Nephron (organoid): ENCODE measurements around the gene ARMC9.
A peak's percentile ranks its signal among the peaks of the same experiment; 100 is the strongest.

Experiments
- H3K27ac Mint-ChIP-seq, 3 experiments: 2 replicates each; pipeline ENCODE4 v1.8.0; 2020; ENCODE audit warnings: mixed read lengths in 3 of 3, mild to moderate bottlenecking in 2 of 3, moderate library complexity in 1 of 3
- H3K27me3 Mint-ChIP-seq: 2 replicates; pipeline ENCODE4 v1.8.0; 2021; ENCODE audit warnings: low read depth, mild to moderate bottlenecking, moderate library complexity, mixed read lengths
- H3K36me3 Mint-ChIP-seq: 2 replicates; pipeline ENCODE4 v1.8.0; 2020; ENCODE audit warnings: low read depth, mixed read lengths
- H3K4me1 Mint-ChIP-seq: 2 replicates; pipeline ENCODE4 v1.8.0; 2020; ENCODE audit warnings: mixed read lengths
- H3K4me3 Mint-ChIP-seq, 3 experiments: 2 replicates each; pipeline ENCODE4 v1.8.0; 2020; ENCODE audit warnings: mild to moderate bottlenecking in 3 of 3, mixed read lengths in 3 of 3, moderate library complexity in 2 of 3
- H3K9me3 Mint-ChIP-seq: 2 replicates; pipeline ENCODE4 v1.8.0; 2020; ENCODE audit warnings: mixed read lengths
- TF ChIP-seq, protein P1 (sequence below), 3 experiments: fragments of 200-600 bp; sonication (generic); IDR thresholded peaks; one replicate each; pipeline ENCODE4 v1.5.0; 2021; ENCODE audit warnings: antibody characterized with exemption in 3 of 3; ENCODE audit not compliant: unreplicated experiment in 3 of 3

Gene ARMC9

DNA sequence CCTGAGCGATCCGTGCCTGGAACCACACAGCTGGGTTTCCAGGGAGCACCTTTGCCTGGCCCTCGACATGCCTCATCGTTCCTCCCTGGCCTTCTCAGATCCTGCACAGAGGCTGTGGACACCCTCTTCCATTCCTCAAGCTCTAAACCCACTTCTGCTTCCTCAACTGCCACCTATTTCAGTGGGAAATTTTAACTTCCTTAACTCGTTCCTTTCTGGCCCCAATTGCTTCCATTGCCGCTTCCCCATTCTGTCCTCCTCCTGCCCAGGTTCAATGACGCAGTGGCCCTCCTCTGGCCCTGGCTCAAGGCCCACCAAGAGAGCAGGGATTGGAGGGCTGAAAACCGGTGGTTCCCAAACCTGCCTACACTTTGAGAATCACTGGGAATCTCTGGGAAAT, 192.2 kb downstream of the ARMC9 start:
- TF ChIP-seq, protein P1, sequence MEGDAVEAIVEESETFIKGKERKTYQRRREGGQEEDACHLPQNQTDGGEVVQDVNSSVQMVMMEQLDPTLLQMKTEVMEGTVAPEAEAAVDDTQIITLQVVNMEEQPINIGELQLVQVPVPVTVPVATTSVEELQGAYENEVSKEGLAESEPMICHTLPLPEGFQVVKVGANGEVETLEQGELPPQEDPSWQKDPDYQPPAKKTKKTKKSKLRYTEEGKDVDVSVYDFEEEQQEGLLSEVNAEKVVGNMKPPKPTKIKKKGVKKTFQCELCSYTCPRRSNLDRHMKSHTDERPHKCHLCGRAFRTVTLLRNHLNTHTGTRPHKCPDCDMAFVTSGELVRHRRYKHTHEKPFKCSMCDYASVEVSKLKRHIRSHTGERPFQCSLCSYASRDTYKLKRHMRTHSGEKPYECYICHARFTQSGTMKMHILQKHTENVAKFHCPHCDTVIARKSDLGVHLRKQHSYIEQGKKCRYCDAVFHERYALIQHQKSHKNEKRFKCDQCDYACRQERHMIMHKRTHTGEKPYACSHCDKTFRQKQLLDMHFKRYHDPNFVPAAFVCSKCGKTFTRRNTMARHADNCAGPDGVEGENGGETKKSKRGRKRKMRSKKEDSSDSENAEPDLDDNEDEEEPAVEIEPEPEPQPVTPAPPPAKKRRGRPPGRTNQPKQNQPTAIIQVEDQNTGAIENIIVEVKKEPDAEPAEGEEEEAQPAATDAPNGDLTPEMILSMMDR (IDR thresholded peaks at IDR 0.05; ENCODE audit: unreplicated experiment in 3 of 3): no peak
- peaks cover 38% of the 10 kb centered on the region for H3K27me3 Mint-ChIP-seq
- H3K4me3 Mint-ChIP-seq: no peak overlapping the region
- H3K36me3 Mint-ChIP-seq: peaks cover 7% of the 10 kb centered on the region
- H3K27ac Mint-ChIP-seq: peak overlapping the region in 1 of 3 experiments; percentile 63
- peaks cover 4% of the 10 kb centered on the region for H3K9me3 Mint-ChIP-seq
- H3K4me1 Mint-ChIP-seq: peaks cover 18% of the 10 kb centered on the region

DNA sequence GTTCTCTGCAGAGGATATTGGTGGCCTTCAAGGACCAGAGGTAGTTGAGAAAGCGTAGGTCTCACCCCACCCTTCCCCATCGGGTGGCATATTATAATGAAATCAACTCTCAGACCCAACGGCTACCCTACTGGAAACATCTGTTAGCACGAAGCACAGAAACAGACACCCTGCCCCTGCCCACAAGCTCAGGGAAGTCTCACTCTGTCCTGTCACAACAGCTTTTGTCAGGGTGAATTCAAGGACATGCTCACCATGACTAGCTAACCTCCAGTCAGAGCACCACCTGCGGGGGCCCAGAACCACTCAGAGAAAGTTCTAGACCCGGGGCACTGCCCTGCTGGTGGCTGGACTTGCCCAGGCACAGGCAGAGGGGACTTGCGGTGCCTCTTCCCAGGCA, 193.6 kb downstream of the ARMC9 start:
- Mint-ChIP-seq H3K36me3 (no peaks in the 10 kb centered on the region), H3K27me3 (peaks cover 46% of the 10 kb centered on the region), H3K27ac (no peak overlapping the region), H3K4me1 (peaks cover 18% of the 10 kb centered on the region), H3K4me3 (no peak overlapping the region), H3K9me3 (no peaks in the 10 kb centered on the region)
- TF ChIP-seq, protein P1 (IDR thresholded peaks at IDR 0.05; ENCODE audit: unreplicated experiment in 3 of 3): no peak

DNA sequence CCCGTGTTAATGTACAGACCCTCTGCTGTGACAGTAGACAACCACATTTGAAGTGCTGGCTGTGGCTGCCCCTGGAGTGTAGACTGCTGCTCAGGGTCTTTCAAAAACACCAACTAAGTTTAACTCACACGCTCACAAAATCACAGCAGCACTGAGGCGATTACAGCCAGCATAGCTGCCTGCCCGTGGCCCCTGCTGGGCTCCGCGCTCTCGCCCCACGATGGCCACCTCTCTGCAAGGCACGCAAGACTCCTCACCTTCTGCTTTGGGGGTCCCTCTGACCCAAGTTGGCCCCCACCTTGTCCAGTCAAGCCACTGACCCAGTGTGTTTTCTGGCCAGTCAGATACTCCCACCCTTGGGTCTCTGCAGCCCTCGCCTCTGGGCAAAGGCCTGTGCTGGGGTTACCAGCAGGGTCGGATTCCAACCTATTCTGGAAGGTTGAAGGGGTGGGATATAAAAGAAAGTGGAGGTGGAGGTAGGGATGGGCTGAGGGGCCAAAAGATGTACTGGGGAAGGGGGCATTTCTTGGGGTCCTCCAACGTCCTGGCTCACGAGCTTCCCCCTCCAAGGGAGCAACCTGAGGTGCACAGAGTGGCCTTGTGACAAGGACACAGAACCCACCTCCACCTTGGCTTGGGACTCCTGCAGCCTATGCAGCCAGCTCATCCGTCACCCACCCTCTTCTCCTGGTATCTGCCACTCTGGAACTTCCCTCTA, 194.2 kb downstream of the ARMC9 start:
- peaks cover 18% of the 10 kb centered on the region for H3K4me1 Mint-ChIP-seq
- H3K27me3 Mint-ChIP-seq: peaks cover 52% of the 10 kb centered on the region
- TF ChIP-seq, protein P1 (IDR thresholded peaks at IDR 0.05; ENCODE audit: unreplicated experiment in 3 of 3): no peak
- H3K9me3 Mint-ChIP-seq: no peaks in the 10 kb centered on the region
- no peak overlapping the region for H3K4me3 Mint-ChIP-seq
- H3K36me3 Mint-ChIP-seq: no peaks in the 10 kb centered on the region
- H3K27ac Mint-ChIP-seq: no peak overlapping the region

DNA sequence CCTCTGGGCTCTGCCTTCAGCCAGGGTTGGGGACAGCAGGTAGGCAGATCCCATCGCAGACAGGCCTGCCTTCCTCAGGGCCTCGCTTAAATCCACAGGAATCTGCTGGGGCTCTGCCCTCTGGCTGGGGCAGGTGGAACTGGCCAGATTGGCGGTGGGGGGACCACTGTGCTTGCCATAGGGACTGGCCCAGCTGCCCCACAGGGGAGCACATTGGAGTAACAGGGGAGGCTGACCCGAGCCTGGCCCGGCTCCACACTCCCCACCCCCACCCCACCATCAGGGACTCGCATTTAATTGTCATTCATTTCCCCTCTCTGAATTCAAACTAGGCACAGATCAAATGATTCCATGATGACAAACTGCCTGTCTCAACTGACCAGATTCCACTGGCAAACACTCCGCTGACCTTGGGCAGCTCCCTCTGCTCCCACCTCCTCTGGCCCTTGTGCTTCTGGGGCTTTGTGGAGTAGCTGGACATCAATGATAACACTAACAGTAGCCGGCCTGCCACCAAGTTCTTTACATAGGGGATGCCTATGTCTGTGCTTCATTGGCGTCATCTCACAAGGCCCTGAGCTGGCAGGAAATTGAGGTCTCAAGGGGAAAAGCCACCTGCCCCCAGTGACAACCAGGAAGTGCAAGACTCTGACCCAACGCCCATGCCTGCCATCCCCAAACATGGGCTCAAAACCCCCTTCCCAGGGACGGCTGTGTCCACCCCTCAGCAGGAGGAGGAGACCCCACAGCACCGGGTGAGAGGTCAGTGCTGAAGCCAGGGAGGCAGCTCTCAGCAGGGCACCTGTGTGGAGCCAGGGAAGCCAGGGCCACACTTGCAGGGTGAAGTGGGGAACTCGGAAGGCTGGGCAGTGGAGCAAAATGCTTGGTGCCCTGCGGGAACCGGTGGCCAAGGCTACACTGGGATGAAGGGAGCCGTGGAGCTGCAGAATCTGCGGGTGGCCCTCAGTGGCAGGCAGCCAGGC, 195.0 kb downstream of the ARMC9 start:
- peaks cover 58% of the 10 kb centered on the region for H3K27me3 Mint-ChIP-seq
- TF ChIP-seq, protein P1 (IDR thresholded peaks at IDR 0.05; ENCODE audit: unreplicated experiment in 3 of 3): peak in 1 of 3 experiments; percentile 28
- no peaks in the 10 kb centered on the region for H3K9me3 Mint-ChIP-seq
- peak overlapping the region in 2 of 3 experiments; percentile 22 to 55 for H3K4me3 Mint-ChIP-seq
- H3K27ac Mint-ChIP-seq: no peak overlapping the region
- peaks cover 18% of the 10 kb centered on the region for H3K4me1 Mint-ChIP-seq
- no peaks in the 10 kb centered on the region for H3K36me3 Mint-ChIP-seq

DNA sequence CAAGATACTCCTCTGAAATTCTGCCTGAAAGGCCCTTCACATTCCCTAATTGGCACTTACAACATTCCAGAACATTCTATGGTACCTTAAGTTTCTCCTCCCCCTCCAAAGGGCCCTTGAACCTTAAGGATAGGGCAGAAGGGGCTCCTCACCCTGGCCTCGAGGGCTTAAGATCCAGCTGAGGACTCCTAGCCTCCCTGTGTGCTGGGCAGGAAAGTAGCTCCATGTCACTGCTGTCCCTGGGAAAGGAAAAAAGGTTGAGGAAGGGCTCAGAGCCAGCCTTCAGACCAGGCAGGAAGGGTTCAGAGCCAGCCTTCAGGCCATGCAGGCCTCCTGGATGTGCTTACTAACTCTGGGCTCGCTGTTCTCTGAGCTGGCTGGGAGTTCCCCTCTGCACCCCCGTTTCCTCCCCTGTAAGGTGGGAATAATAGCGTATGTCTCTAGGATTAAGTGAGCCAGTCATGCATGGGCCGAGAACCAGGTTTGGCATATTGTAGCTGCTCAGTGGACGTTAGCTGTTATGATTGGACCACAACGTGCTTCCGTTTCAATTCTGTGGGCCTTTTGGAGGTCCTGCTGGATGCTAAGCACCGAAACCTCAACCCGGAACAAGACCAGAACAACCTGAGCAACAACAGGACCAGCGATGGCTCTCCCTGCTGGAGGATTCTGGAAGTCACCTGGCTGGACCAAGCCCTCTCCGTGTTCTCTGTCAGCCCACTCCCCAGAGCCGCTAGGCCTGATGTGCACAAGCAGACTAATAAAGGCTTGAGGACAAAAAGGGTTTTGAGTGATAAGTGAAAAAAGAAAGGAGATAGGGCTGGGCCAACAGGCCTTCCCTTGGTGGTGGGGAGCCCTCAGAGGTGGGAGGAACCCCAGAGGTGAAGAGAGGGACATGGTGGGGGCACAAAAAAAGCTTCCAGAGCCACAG, 196.0 kb downstream of the ARMC9 start:
- peaks cover 61% of the 10 kb centered on the region for H3K27me3 Mint-ChIP-seq
- no peaks in the 10 kb centered on the region for H3K36me3 Mint-ChIP-seq
- H3K9me3 Mint-ChIP-seq: no peaks in the 10 kb centered on the region
- H3K4me3 Mint-ChIP-seq: peak overlapping the region; percentile 75 to 84 (median 82)
- peak overlapping the region in 2 of 3 experiments; percentile 46 to 83 for H3K27ac Mint-ChIP-seq
- H3K4me1 Mint-ChIP-seq: peaks cover 18% of the 10 kb centered on the region
- TF ChIP-seq, protein P1 (IDR thresholded peaks at IDR 0.05; ENCODE audit: unreplicated experiment in 3 of 3): peak in 1 of 3 experiments; percentile 13
